IMR-90 (cell line): ENCODE measurements around the gene CHSY3. TPM values are rescaled to one million over a fixed set of nuclear protein-coding genes. Genes with fewer than 3 reads are reported as not detected.

Experiments
- ATAC-seq: fragments of 200-7000 bp; cut with Tn5 transposase; 2 replicates; pipeline ENCODE4 v1.9.1; 2020; ENCODE audit warnings: low read depth, mild to moderate bottlenecking, moderate library complexity
- BruUV-seq: library from RNA; stranded (reverse); fragments of 400-500 nt; replicated peaks from 2 replicates; lab custom pipeline; 2021; lab: Mats Ljungman, UMichigan
- CTCF ChIA-PET: fragments of 300-600 bp; formaldehyde crosslinking; extraction: SDS; loops from one replicate; lab custom pipeline; 2021; ENCODE audit warnings: antibody characterized with exemption; lab: Yijun Ruan, JAX
- POLR2A ChIA-PET: fragments of 300-600 bp; sonication (Branson Sonifier 250); formaldehyde crosslinking; loops from one replicate; lab custom pipeline; 2022; ENCODE audit warnings: antibody characterized with exemption; ENCODE audit not compliant: unreplicated experiment; lab: Charles Lee
- DNase-seq: peaks from one replicate; pipeline ENCODE4 v3.0.0; 2013
- H2AFZ ChIP-seq: replicated peaks from 2 replicates; pipeline ENCODE3; 2013; ENCODE audit warnings: low read length, mild to moderate bottlenecking; ENCODE audit not compliant: poor library complexity
- H2AK5ac ChIP-seq: 2 replicates; pipeline ENCODE4 v1.6.1; 2013; ENCODE audit warnings: low read depth, low read length, inconsistent platforms
- H2AK9ac ChIP-seq: replicated peaks from 2 replicates; pipeline ENCODE3; 2013; ENCODE audit warnings: mild to moderate bottlenecking, low read depth, low read length, moderate library complexity; ENCODE audit not compliant: poor library complexity
- H2BK120ac ChIP-seq: 2 replicates; pipeline ENCODE4 v1.6.1; 2013; ENCODE audit warnings: low read depth, low read length, inconsistent platforms
- H2BK15ac ChIP-seq: 3 replicates; pipeline ENCODE4 v1.6.1; 2013; ENCODE audit warnings: low read depth, low read length, inconsistent platforms
- H2BK20ac ChIP-seq: 2 replicates; pipeline ENCODE4 v1.6.1; 2013; ENCODE audit warnings: low read depth, mild to moderate bottlenecking, inconsistent platforms, low read length, moderate library complexity
- H2BK5ac ChIP-seq: 2 replicates; pipeline ENCODE4 v1.6.1; 2013; ENCODE audit warnings: mild to moderate bottlenecking, low read depth, low read length, inconsistent platforms; ENCODE audit not compliant: poor library complexity, severe bottlenecking
- H3K14ac ChIP-seq: replicated peaks from 2 replicates; pipeline ENCODE4 v1.6.1; 2013; ENCODE audit warnings: low read depth, low read length, inconsistent platforms
- H3K18ac ChIP-seq: 2 replicates; pipeline ENCODE4 v1.6.1; 2013; ENCODE audit warnings: low read depth, low read length, control low read depth
- H3K23ac ChIP-seq: 2 replicates; pipeline ENCODE4 v1.6.1; 2013; ENCODE audit warnings: low read depth, low read length, inconsistent platforms
- H3K27ac ChIP-seq: 2 replicates; pipeline ENCODE4 v1.5.1; 2013; ENCODE audit warnings: mild to moderate bottlenecking, control low read depth, low read length; ENCODE audit not compliant: insufficient read depth
- H3K27me3 ChIP-seq: 2 replicates; pipeline ENCODE4 v1.6.1; 2013; ENCODE audit warnings: low read length; ENCODE audit not compliant: control insufficient read depth, insufficient read depth
- H3K36me3 ChIP-seq: 2 replicates; pipeline ENCODE4 v1.6.1; 2013; ENCODE audit warnings: low read length, mixed read lengths; ENCODE audit not compliant: control insufficient read depth, insufficient read depth
- H3K4ac ChIP-seq: 2 replicates; pipeline ENCODE4 v1.6.1; 2013; ENCODE audit warnings: low read depth, low read length, inconsistent platforms
- H3K4me1 ChIP-seq: 2 replicates; pipeline ENCODE4 v1.6.1; 2013; ENCODE audit warnings: low read length, mixed read lengths; ENCODE audit not compliant: control insufficient read depth, insufficient read depth
- H3K4me2 ChIP-seq: 2 replicates; pipeline ENCODE4 v1.6.1; 2013; ENCODE audit warnings: low read depth, mild to moderate bottlenecking, control low read depth, low read length, moderate library complexity
- H3K4me3 ChIP-seq: 2 replicates; pipeline ENCODE4 v1.5.1; 2013; ENCODE audit warnings: low read depth, mild to moderate bottlenecking, control low read depth, low read length, moderate library complexity; ENCODE audit not compliant: insufficient read depth
- H3K56ac ChIP-seq: 2 replicates; pipeline ENCODE4 v1.6.1; 2013; ENCODE audit warnings: low read length, inconsistent platforms; ENCODE audit not compliant: insufficient read depth; ENCODE audit errors: extremely low read depth
- H3K79me1 ChIP-seq, 2 experiments: 2 replicates each; pipeline ENCODE4 v1.6.1; 2013; ENCODE audit warnings: low read length in 2 of 2, inconsistent platforms in 1 of 2, low read depth in 1 of 2
- H3K9ac ChIP-seq: 2 replicates; pipeline ENCODE4 v1.6.1; 2013; ENCODE audit warnings: low read depth, low read length, control low read depth
- H3K9me1 ChIP-seq: 2 replicates; pipeline ENCODE4 v1.6.1; 2013; ENCODE audit warnings: low read length, inconsistent platforms; ENCODE audit not compliant: insufficient read depth
- H3K9me3 ChIP-seq: 2 replicates; pipeline ENCODE4 v1.6.1; 2013; ENCODE audit warnings: low read length; ENCODE audit not compliant: control insufficient read depth, insufficient read depth
- H4K20me1 ChIP-seq: 2 replicates; pipeline ENCODE4 v1.6.1; 2013; ENCODE audit warnings: low read length, inconsistent platforms; ENCODE audit not compliant: insufficient read depth
- H4K5ac ChIP-seq: 2 replicates; pipeline ENCODE4 v1.6.1; 2013; ENCODE audit warnings: mild to moderate bottlenecking, low read depth, low read length, control low read depth
- H4K8ac ChIP-seq, 2 experiments: 2 replicates each; pipeline ENCODE4 v1.6.1; 2013; ENCODE audit warnings: low read depth in 2 of 2, low read length in 2 of 2, control low read depth in 1 of 2, inconsistent platforms in 1 of 2
- H4K91ac ChIP-seq: 2 replicates; pipeline ENCODE4 v1.6.1; 2013; ENCODE audit warnings: low read depth, low read length, inconsistent platforms; ENCODE audit not compliant: insufficient read depth
- BHLHE40 ChIP-seq: fragments of 150-350 bp; IDR thresholded peaks from 2 replicates; pipeline ENCODE4 v1.6.1; 2016; ENCODE audit warnings: mild to moderate bottlenecking, low read depth, low read length
- CEBPB ChIP-seq: IDR thresholded peaks from 2 replicates; pipeline ENCODE4 v1.6.1; 2012; ENCODE audit warnings: low read depth, low read length, improper control_type of control experiment
- CHD1 ChIP-seq: IDR thresholded peaks from 2 replicates; pipeline ENCODE4 v1.6.1; 2012; ENCODE audit warnings: low read depth, low read length, improper control_type of control experiment
- MAFK ChIP-seq: IDR thresholded peaks from 2 replicates; pipeline ENCODE4 v1.6.1; 2012; ENCODE audit warnings: low read depth, low read length, improper control_type of control experiment
- MAZ ChIP-seq: IDR thresholded peaks from 2 replicates; pipeline ENCODE4 v1.6.1; 2012; ENCODE audit warnings: low read depth, mild to moderate bottlenecking, low read length, improper control_type of control experiment, moderate library complexity, borderline replicate concordance
- NFE2L2 ChIP-seq: fragments of 150-350 bp; IDR thresholded peaks from 2 replicates; pipeline ENCODE4 v1.6.1; 2016; ENCODE audit warnings: low read depth, mild to moderate bottlenecking, low read length
- POLR2A ChIP-seq: IDR thresholded peaks from 2 replicates; pipeline ENCODE4 v1.6.1; 2012; ENCODE audit warnings: mild to moderate bottlenecking, low read depth, low read length
- RAD21 ChIP-seq: IDR thresholded peaks from 2 replicates; pipeline ENCODE4 v1.6.1; 2012; ENCODE audit warnings: low read length, improper control_type of control experiment
- RFX5 ChIP-seq: IDR thresholded peaks from 2 replicates; pipeline ENCODE4 v1.8.0; 2012; ENCODE audit warnings: low read depth, mild to moderate bottlenecking, low read length, moderate library complexity
- SMC3 ChIP-seq: fragments of 150-350 bp; IDR thresholded peaks from 2 replicates; pipeline ENCODE4 v1.6.1; 2016; ENCODE audit warnings: low read depth, mild to moderate bottlenecking, antibody characterized with exemption, low read length, moderate library complexity
- WGBS, 2 experiments: methylation state at CpG; one replicate each; pipeline versions ENCODE4 v1.1.5 to v1.1.7; 2013; ENCODE audit warnings: missing lambda C conversion rate in 2 of 2; ENCODE audit not compliant: insufficient read length in 1 of 2; ENCODE audit errors: extremely low coverage in 2 of 2; 5-methylcytosine and 5-hydroxymethylcytosine counted together
- dilution Hi-C: fragments of 300-500 bp; cut with HindIII; formaldehyde crosslinking; loops from one replicate; pipeline ENCODE4 v1.14.3; 2018; ENCODE audit warnings: low sequenced_read_pairs; ENCODE audit not compliant: unreplicated experiment
- in situ Hi-C: fragments of 300-500 bp; cut with MboI; formaldehyde crosslinking; loops from 3 replicates; pipeline ENCODE4 v1.14.3; 2019; ENCODE audit warnings: low sequenced_read_pairs, inconsistent platforms, mixed read lengths
- intact Hi-C: fragments of 100-400 bp; cut with micrococcal nuclease; formaldehyde crosslinking; loops from 2 replicates; pipeline ENCODE4 v1.10.0; 2022
- polyA plus RNA-seq, 3 experiments: library from polyadenylated mRNA; depleted of rRNA; stranded (reverse); fragments of >200 nt; gene quantifications; 2 replicates each; pipeline ENCODE4 v1.2.3, GENCODE V29; 2012; ENCODE audit warnings: low replicate concordance in 1 of 3
- total RNA-seq: library from RNA; depleted of rRNA; stranded (reverse); fragments of >200 nt; gene quantifications from 2 replicates; pipeline ENCODE4 v1.2.3, GENCODE V29; 2012
- TF ChIP-seq, protein P1 (sequence below): fragments of 150-350 bp; IDR thresholded peaks from 2 replicates; pipeline ENCODE4 v1.6.1; 2016; ENCODE audit warnings: low read depth, mild to moderate bottlenecking, low read length, moderate library complexity, borderline replicate concordance

The CHSY3 gene
- total and polyA plus RNA-seq, 2 of the 4 experiments (the other 2 are of a cell fraction), result 0.62 to 1.3 TPM

DNA sequence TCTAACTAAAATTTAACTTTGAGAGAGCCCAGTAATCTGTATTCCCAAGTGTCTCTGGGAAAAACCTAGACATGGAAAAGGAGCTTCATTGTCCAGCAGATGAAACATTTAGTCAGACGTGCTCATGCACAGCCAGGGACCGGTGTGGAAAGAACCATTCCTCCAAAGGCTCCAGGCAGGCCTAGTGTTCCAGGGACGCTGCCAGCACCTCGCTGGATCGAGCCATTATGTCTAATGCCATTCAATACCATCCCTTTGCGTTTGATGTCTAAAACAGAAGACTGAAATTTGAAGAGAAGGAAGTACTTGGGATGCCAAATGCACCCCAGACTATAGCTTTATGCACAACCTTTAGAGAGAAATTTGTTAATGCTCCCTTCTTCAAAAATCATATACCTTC lies 1.4 kb upstream of the CHSY3 start:
- H3K14ac ChIP-seq, result no peak overlapping the region
- H4K91ac ChIP-seq, result no peak overlapping the region
- ATAC-seq, result no peak
- 80% methylated on average over 1 of the region's 6 CpGs; no CpG with 5 or more reads in 1 of the 2 experiments for WGBS, 2 experiments
- H3K18ac ChIP-seq, result no peak overlapping the region
- H3K79me1 ChIP-seq, result no peaks in the 10 kb centered on the region
- no peak overlapping the region for H3K27ac ChIP-seq
- no peak overlapping the region for H2BK5ac ChIP-seq
- no peak overlapping the region for H3K4me3 ChIP-seq
- no peak for TF ChIP-seq RFX5
- TF ChIP-seq POLR2A, result no peak
- no peak for TF ChIP-seq BHLHE40
- no peak for TF ChIP-seq SMC3
- no peak for TF ChIP-seq RAD21
- no peak for TF ChIP-seq MAFK
- TF ChIP-seq MAZ, result no peak
- no peak for TF ChIP-seq CEBPB
- TF ChIP-seq CHD1, result no peak
- TF ChIP-seq, protein P1, sequence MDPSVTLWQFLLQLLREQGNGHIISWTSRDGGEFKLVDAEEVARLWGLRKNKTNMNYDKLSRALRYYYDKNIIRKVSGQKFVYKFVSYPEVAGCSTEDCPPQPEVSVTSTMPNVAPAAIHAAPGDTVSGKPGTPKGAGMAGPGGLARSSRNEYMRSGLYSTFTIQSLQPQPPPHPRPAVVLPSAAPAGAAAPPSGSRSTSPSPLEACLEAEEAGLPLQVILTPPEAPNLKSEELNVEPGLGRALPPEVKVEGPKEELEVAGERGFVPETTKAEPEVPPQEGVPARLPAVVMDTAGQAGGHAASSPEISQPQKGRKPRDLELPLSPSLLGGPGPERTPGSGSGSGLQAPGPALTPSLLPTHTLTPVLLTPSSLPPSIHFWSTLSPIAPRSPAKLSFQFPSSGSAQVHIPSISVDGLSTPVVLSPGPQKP, result no peak
- TF ChIP-seq NFE2L2, result no peak
- no peak overlapping the region for H4K8ac ChIP-seq
- H2BK120ac ChIP-seq, result no peak overlapping the region
- H2AK9ac ChIP-seq, result no peak overlapping the region
- dilution Hi-C loops (no loop called here), intact Hi-C loops (loop anchor here (2.0 kb wide), 1 partner anchor 1514 kb away; no protein-coding TSS in a partner anchor), in situ Hi-C loops (loop anchor here (25.0 kb wide), 1 partner anchor 1509 kb away; no protein-coding TSS in a partner anchor)
- no peak overlapping the region for H3K4ac ChIP-seq
- H3K9me1 ChIP-seq, result no peaks in the 10 kb centered on the region
- DNase-seq, result no peak
- peak overlapping the region; percentile 61 for H2AFZ ChIP-seq
- no peak overlapping the region for H2AK5ac ChIP-seq
- H3K4me2 ChIP-seq, result no peak overlapping the region
- peaks cover 12% of the 10 kb centered on the region; the same call in 1 of the 2 replicates for H3K27me3 ChIP-seq
- no TSS peak for BruUV-seq
- H2BK15ac ChIP-seq, result no peak overlapping the region
- ChIA-PET CTCF (no interaction called here), POLR2A (no interaction called here)
- no peak overlapping the region for H3K56ac ChIP-seq
- no peak overlapping the region for H3K9ac ChIP-seq
- H4K5ac ChIP-seq, result no peak overlapping the region
- H4K20me1 ChIP-seq, result no peaks in the 10 kb centered on the region
- H3K9me3 ChIP-seq, result no peaks in the 10 kb centered on the region
- no peak overlapping the region for H2BK20ac ChIP-seq
- no peak overlapping the region for H3K23ac ChIP-seq
- peaks cover 5% of the 10 kb centered on the region for H3K4me1 ChIP-seq
- H3K36me3 ChIP-seq, result no peaks in the 10 kb centered on the region
